ENCODE data around the gene SYT9.

SYT9 gene

DNA sequence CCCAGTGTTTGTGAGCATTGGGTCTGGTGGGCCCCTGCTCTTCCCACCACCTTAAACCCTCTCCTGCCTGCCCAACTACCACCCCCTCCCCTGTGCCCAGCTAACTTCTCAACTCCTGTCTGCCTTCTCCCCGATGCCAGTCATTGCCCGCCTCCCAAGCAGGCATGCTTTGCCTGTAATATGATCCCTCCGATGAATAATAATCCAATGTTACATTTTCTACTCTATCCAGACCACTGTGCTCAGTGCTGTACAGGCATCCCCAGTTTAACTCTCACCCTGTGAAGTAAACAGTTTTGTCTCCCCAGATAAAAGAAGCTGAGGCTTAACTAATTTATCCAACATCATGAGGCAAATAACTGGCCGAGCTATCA lies 198.1 kb downstream of the SYT9 start:
- Histone ChIP-seq H3K4me3 (ENCODE audit: low read depth, low read length) (no peak overlapping the region), H3K4me1 (ENCODE audit: control insufficient read depth, insufficient read depth, low read length) (no peaks in the 10 kb centered on the region), H3K36me3 (ENCODE audit: control insufficient read depth in 2 of 2, insufficient read depth in 1 of 2, low read length in 2 of 2) (peaks cover 0 to 28% of the 10 kb centered on the region in 2 experiments; a peak in 1 of 3 replicates), H3K27ac (ENCODE audit: extremely low read depth, low read depth, low read length) (no peak overlapping the region), H3K9me3 (ENCODE audit: control insufficient read depth, insufficient read depth, low read depth, low read length) (no peaks in the 10 kb centered on the region)
- CTCF ChIA-PET, result interaction anchor here (1.1 to 1.6 kb wide), 3 partner anchors 8 to 216 kb away, joined by 3 to 8 read pairs (median 5); no protein-coding TSS in a partner anchor
- POLR2A ChIA-PET, result no interaction called here
- TF ChIP-seq ZNF157 (tag by site-specific recombination; IDR thresholded peaks at IDR 0.05), result no peak
- no peak for TF ChIP-seq ZNF132 (tag by site-specific recombination; IDR thresholded peaks at IDR 0.05; ENCODE audit: borderline replicate concordance)
- TF ChIP-seq, protein P1, sequence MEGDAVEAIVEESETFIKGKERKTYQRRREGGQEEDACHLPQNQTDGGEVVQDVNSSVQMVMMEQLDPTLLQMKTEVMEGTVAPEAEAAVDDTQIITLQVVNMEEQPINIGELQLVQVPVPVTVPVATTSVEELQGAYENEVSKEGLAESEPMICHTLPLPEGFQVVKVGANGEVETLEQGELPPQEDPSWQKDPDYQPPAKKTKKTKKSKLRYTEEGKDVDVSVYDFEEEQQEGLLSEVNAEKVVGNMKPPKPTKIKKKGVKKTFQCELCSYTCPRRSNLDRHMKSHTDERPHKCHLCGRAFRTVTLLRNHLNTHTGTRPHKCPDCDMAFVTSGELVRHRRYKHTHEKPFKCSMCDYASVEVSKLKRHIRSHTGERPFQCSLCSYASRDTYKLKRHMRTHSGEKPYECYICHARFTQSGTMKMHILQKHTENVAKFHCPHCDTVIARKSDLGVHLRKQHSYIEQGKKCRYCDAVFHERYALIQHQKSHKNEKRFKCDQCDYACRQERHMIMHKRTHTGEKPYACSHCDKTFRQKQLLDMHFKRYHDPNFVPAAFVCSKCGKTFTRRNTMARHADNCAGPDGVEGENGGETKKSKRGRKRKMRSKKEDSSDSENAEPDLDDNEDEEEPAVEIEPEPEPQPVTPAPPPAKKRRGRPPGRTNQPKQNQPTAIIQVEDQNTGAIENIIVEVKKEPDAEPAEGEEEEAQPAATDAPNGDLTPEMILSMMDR (tag by site-specific recombination; IDR thresholded peaks at IDR 0.05), result no peak
- TF ChIP-seq ZNF473 (tag by site-specific recombination; IDR thresholded peaks at IDR 0.05), result no peak

DNA sequence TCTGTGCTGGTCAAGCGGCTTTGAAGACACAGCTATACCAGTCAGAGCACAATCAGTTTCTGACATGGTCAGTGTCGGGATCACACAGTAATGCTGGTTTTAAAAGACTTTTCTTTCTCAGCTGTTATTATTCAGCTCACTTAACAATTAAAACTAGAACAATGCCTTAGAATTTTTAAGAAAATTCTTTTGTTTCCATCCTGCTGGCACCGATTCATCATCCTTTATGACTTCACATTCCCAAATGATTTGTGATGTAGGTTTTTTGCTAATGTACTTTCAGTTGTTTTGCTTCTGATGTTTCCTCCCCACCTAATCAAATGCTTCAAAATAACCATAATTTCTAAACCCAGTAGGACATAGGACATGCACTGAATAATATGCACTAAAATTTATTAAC lies 199.1 kb downstream of the SYT9 start:
- H3K4me1 ChIP-seq (ENCODE audit: control insufficient read depth, insufficient read depth, low read length), result no peaks in the 10 kb centered on the region
- H3K4me3 ChIP-seq (ENCODE audit: low read depth, low read length), result no peak overlapping the region
- CTCF ChIA-PET, result interaction anchor here (0.8 to 1.6 kb wide), 4 partner anchors 9 to 215 kb away, joined by 3 to 8 read pairs (median 5); no protein-coding TSS in a partner anchor
- no peak overlapping the region for H3K27ac ChIP-seq (ENCODE audit: extremely low read depth, low read depth, low read length)
- TF ChIP-seq ZNF324 (tag by site-specific recombination; IDR thresholded peaks at IDR 0.05), result no peak
- no peak for TF ChIP-seq ZNF423 (tag by site-specific recombination; IDR thresholded peaks at IDR 0.05)
- TF ChIP-seq, protein P2, sequence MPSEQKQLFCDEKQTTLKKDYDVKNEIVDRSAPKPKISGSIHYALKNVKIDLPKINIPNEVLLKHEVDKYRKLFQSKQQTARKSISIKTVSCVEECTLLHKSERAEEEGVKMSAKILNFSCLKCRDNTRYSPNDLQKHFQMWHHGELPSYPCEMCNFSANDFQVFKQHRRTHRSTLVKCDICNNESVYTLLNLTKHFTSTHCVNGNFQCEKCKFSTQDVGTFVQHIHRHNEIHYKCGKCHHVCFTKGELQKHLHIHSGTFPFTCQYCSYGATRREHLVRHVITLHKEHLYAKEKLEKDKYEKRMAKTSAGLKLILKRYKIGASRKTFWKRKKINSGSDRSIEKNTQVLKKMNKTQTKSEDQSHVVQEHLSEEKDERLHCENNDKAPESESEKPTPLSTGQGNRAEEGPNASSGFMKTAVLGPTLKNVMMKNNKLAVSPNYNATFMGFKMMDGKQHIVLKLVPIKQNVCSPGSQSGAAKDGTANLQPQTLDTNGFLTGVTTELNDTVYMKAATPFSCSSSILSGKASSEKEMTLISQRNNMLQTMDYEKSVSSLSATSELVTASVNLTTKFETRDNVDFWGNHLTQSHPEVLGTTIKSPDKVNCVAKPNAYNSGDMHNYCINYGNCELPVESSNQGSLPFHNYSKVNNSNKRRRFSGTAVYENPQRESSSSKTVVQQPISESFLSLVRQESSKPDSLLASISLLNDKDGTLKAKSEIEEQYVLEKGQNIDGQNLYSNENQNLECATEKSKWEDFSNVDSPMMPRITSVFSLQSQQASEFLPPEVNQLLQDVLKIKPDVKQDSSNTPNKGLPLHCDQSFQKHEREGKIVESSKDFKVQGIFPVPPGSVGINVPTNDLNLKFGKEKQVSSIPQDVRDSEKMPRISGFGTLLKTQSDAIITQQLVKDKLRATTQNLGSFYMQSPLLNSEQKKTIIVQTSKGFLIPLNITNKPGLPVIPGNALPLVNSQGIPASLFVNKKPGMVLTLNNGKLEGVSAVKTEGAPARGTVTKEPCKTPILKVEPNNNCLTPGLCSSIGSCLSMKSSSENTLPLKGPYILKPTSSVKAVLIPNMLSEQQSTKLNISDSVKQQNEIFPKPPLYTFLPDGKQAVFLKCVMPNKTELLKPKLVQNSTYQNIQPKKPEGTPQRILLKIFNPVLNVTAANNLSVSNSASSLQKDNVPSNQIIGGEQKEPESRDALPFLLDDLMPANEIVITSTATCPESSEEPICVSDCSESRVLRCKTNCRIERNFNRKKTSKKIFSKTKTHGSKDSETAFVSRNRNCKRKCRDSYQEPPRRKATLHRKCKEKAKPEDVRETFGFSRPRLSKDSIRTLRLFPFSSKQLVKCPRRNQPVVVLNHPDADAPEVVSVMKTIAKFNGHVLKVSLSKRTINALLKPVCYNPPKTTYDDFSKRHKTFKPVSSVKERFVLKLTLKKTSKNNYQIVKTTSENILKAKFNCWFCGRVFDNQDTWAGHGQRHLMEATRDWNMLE (tag by site-specific recombination; conservative IDR thresholded peaks at IDR 0.05; ENCODE audit: low read depth), result no peak
- TF ChIP-seq ZSCAN23 (tag by site-specific recombination; IDR thresholded peaks at IDR 0.05), result no peak
- TF ChIP-seq ZNF768 (tag by site-specific recombination; IDR thresholded peaks at IDR 0.05), result no peak
- TF ChIP-seq ZNF600 (tag by site-specific recombination; IDR thresholded peaks at IDR 0.05), result no peak
- no peak for TF ChIP-seq ZNF221 (tag by site-specific recombination; IDR thresholded peaks at IDR 0.05; ENCODE audit: borderline replicate concordance)
- TF ChIP-seq, protein P3, sequence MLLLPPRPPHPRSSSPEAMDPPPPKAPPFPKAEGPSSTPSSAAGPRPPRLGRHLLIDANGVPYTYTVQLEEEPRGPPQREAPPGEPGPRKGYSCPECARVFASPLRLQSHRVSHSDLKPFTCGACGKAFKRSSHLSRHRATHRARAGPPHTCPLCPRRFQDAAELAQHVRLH (tag by site-specific recombination; IDR thresholded peaks at IDR 0.05), result no peak
- no peak for TF ChIP-seq ZNF76 (tag by site-specific recombination; IDR thresholded peaks at IDR 0.05; ENCODE audit: borderline replicate concordance, low read depth)
- TF ChIP-seq SCRT1 (tag by site-specific recombination; IDR thresholded peaks at IDR 0.05; ENCODE audit: borderline replicate concordance), result no peak
- no peak for TF ChIP-seq ZNF133 (tag by site-specific recombination; IDR thresholded peaks at IDR 0.05)
- TF ChIP-seq ZNF626 (tag by site-specific recombination; IDR thresholded peaks at IDR 0.05), result no peak
- TF ChIP-seq ZNF16 (tag by site-specific recombination; IDR thresholded peaks at IDR 0.05; ENCODE audit: low read depth), result no peak
- TF ChIP-seq, protein P4, sequence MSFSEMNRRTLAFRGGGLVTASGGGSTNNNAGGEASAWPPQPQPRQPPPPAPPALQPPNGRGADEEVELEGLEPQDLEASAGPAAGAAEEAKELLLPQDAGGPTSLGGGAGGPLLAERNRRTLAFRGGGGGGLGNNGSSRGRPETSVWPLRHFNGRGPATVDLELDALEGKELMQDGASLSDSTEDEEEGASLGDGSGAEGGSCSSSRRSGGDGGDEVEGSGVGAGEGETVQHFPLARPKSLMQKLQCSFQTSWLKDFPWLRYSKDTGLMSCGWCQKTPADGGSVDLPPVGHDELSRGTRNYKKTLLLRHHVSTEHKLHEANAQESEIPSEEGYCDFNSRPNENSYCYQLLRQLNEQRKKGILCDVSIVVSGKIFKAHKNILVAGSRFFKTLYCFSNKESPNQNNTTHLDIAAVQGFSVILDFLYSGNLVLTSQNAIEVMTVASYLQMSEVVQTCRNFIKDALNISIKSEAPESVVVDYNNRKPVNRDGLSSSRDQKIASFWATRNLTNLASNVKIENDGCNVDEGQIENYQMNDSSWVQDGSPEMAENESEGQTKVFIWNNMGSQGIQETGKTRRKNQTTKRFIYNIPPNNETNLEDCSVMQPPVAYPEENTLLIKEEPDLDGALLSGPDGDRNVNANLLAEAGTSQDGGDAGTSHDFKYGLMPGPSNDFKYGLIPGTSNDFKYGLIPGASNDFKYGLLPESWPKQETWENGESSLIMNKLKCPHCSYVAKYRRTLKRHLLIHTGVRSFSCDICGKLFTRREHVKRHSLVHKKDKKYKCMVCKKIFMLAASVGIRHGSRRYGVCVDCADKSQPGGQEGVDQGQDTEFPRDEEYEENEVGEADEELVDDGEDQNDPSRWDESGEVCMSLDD (tag by site-specific recombination; IDR thresholded peaks at IDR 0.05), result no peak
- no peak for TF ChIP-seq ZNF549 (tag by site-specific recombination; IDR thresholded peaks at IDR 0.05)
- no peak for TF ChIP-seq ZBTB48 (tag by site-specific recombination; IDR thresholded peaks at IDR 0.05)
- no peaks in the 10 kb centered on the region for H3K9me3 ChIP-seq (ENCODE audit: control insufficient read depth, insufficient read depth, low read depth, low read length)
- POLR2A ChIA-PET, result no interaction called here
- peaks cover 0 to 28% of the 10 kb centered on the region in 2 experiments; a peak in 1 of 3 replicates for H3K36me3 ChIP-seq (ENCODE audit: control insufficient read depth in 2 of 2, insufficient read depth in 1 of 2, low read length in 2 of 2)
